Iris pigment epithelial cell (primary cell): Measurements from ENCODE around the gene KLHL2.
"Not testable (repeated sequence)": the region's sequence is repeated elsewhere in the genome, so short reads cannot be mapped to it uniquely, and the experiment has no call there.

Experiments
- DNase-seq: peaks from one replicate; pipeline ENCODE4 v3.0.0-alpha.2; 2011; ENCODE audit warnings: low read depth

Gene KLHL2

DNA sequence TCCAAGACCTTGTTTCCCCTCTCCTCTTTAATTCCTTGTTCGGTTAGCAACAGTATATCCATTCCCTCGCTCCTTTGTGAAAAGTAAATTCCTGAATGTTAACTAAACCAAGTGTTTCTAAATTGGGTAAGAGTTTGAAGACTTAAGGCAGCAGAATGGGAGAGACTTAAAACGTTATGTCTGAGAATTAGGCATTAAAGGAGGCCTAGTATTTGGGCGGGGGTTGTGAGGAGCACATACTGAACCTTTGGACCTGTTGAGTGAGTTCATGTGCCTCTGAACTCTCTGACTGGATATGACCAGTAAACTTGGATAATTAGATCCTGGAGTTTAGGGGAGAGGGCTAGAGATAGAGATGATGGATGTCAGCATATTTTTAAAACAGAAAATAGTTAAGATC, 121.3 kb downstream of the KLHL2 start:
- DNase-seq = no peak

DNA sequence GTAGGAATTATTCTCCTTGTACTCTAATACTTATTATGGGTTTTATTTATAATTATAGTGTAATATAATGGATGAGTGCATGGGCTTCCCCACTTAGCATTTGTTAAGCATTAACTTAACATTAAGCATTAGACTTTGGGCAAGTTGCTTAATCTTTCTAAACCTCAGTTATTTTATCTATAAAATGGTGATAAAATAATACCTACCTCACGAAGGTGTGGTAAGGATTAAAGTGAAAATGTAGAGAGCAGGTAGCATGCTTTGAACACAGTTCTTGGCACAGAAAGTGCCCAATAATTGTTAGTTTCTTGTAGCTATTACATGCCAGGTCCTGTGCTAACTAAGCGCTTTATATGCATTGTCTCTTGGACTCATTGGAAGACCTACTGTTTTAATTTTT, 122.7 kb downstream of the KLHL2 start:
- no peak for DNase-seq

DNA sequence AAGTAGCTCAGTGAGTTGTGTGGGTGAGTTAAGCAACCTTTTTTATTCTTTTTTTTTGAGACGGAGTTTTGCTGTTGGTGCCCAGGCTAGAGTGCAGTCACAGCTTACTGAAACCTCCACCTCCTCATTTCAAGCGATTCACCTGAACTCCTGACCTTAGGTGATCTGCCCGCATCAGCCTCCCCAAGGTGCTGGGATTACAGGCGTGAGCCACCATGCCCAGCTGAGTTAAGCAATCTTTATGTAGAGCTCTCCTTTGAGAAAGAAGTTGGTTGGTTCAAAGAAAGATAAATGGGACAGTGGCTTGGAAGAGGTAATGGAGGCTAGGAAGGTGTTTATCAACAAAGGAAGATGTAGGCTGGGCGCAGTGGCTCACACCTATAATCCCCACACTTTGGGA, 123.3 kb downstream of the KLHL2 start:
- no peak for DNase-seq

DNA sequence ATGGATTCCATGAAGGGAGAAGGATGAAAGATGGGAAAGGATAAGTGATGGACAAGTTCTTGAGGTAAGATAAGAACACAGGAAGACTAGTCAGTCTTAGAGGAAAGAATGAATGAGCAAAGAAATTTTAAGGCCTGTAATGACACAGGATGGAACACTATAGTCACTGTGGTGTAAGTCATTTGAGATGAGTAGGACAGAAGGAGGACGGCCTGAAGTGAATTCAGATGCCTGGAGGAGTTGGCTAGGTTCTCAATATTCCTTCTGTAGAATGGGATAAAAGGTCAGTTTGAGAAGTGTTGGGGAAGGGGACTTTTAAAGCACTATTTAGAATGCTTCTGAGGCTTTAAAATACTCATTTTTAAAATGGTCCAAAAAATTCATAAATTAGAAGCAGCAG, 124.0 kb downstream of the KLHL2 start:
- DNase-seq = no peak

GRCh38 chr4:165331823-165332222, 124.5 kb downstream of the KLHL2 start:
- no peak for DNase-seq

- no peak for DNase-seq
Measured at GRCh38 chr4:165332502-165332901, 125.1 kb downstream of the KLHL2 start.

DNA sequence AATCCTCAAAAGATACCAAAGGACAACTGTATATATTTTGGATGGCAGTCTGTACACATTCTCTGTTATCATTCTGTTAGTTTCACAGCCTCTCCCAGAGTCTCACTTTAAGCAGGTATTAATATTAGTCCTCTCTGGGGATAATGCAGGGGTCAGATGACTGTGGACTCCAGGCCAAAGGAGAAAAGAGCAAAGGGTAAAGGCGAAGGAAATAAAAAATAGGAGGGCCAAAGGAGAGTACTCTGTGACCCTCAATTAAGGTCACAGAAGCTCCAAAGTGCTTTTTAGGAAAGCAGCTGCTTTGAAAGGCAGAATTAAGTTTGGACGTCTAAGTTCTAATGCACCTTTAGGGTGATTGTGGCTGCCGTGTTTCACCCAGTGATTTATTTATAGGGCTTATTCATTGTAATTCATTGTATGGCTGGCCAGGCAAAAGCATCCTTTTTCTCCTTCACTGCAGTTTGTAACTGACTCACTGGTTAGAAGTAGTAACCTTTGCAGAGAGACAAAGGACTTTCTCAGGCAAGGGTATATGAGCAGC, 127.9 kb downstream of the KLHL2 start:
- no peak for DNase-seq

DNA sequence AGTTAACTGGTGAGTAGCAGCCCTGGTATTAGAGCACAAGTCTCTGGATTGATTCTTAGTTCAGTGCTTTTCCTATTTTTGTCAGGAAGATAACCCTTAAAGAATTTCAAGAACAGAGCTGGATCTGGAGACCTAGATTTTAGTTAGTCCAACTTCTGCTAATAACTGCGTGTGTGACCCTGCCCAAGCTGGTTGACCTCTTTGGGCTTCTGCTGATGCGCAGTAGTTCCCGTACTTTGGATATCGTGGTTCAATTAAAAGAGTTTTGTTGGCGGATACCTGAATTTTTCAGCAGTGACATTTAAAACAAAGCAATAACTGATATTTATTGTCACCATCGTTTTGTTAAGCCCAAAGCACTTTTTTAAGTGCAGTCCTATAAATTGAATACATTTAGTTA, 129.4 kb downstream of the KLHL2 start:
- DNase-seq = no peak

DNA sequence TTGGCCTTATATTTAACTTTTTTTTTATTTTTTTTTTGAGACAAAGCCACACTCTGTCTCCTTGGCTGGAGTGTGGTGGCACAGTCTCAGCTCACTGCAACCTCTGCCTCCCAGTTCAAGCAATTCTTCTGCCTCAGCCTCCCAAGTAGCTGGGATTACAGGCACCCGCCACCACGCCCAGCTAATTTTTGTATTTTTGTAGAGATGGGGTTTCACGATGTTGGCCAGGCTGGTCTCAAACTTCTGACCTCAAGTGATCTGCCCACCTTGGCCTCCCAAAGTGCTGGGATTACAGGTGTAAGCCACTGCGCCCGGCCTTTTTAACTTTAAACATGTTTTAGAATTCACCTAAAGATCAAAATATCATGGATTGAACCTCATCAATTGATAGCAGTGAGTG, 135.0 kb downstream of the KLHL2 start:
- DNase-seq = not testable (repeated sequence)

DNA sequence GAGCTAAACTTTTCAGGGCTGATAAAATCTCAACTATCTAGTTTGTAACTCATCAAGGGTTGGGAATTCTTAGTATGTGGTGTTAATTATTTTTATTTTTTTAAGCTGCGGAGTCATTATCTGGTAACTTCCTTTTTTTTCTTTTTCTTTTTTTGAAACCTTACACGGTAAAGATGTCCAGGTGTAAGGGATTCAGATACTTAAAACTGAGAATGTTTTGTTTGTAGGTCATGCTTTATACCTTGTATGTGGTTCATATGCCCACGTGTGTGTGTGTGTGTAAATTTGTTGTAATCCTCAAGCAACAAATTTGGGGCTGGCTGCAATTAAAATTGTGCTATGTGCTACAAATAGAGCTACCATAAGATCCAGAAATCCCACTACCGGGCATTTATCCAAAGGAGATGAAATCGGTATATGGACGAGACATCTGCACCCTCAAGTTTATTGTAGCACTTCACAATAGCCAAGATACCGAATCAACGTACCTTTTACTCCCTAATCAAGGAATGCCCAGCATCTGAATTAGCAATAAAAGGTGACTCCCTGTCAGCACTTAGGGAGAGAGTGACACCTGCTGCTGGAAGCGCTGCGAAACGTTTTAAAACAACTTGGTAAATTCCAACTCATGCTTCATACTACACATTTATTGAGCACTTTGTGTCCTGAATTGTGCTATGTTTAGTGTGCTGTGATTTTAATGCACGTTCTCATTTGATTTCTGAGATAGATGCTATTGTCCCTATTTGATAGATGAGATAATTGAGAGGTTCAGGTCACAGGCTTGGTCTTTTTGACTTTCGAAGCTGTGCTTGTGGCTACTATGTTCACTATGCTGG, 136.2 kb downstream of the KLHL2 start:
- no peak for DNase-seq

DNA sequence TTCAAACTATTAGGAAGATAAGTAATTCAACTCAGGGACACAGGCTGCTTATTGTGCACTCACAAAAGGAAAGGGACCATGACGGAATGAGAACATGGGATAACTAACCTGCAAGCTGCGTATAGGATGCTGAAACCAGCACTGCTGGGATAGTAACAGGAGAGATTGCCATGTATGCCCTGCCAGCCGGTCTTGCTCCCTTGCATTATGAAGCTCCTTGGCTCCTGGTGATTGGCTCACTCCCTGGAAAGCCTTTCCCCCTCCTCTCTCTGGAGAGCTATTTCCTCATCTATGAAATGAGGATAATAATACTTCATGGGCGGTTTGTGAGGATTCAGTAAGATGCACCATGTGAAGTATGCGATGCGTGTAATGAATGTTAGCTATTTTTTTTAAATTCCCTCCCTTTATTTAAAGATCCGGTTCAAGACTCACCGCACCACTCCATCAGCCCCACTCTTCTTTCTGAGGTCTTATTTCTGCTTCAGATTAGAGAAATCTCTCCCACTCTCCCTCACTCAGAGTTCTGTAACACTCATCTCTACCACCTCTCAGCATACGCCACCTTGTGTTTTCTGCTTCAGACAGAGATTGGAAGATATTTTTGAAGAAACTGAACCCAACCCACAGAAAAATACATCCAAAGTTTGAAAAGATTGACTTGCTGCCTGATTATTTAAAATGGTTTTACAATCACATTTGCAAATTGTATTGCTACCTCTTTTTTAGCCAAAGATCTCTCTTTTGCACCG, 138.5 kb downstream of the KLHL2 start:
- no peak for DNase-seq

DNA sequence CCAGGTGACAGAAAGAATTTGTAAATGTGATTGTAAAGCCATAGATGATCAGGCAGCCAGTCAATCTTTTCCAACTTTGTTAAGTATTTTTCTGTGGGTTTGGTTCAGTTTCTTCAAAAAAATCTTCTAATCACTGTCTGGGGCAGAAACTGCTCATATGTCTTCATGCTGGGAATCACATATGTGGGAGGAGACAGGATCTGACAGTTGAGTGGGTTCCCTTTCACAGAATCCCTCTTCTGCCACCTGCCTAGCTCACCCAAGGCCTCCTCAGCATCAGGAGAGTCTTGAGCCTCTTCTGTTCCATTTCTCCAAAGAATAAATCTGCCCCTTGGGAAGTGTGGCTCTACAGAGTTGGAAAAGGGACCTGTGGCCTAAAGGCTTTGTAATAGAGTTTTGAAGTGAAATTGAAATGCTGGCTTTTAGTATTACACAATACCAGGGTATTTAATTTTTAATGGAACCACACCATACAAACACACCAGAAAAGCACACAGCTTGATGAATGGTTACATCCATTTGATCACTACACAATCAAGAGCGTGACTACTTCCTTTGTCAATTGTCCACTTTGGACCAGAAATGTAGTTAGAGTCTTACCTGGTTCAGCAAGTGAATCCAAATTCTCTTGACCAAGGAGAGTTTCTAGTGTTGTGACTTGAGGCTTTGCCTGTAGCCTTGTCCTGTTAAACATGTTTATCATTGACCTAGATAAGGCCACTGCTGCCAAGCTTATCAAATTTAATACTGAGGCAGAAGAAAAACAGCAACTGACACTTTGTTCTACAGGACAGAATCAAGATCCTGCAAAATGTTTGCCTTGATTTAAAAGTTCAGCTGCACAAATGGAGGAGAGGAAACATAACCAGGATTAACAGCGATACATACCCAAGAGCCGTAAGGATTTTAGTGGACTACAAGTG, 140.5 kb downstream of the KLHL2 start:
- DNase-seq = no peak

- DNase-seq = no peak
Measured at GRCh38 chr4:165351359-165352130, 144.2 kb downstream of the KLHL2 start.

DNA sequence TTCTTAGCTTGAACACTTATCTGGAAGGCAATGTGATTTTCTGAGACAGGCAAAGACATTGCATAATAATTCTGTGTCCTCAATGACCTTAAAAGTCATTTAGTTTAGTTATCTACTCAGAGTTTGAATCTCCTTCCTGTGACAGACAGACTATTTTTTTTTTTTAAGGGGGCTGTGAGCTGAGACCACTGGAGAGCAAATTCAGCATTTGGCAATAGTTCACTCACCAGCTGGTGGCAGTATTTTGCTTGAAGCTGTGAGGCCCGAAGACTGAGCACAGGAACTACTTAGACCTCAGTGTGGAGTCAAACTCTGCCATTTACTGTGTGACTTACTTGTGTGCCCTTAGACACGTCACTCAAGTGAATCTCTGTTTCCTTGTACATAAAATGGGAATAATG, 148.5 kb downstream of the KLHL2 start:
- DNase-seq = peak; percentile 37

GRCh38 chr4:165359506-165359905, 152.1 kb downstream of the KLHL2 start:
- DNase-seq = peak; percentile 49

GRCh38 chr4:165360041-165360695, 152.8 kb downstream of the KLHL2 start:
- peak; percentile 54 for DNase-seq

DNA sequence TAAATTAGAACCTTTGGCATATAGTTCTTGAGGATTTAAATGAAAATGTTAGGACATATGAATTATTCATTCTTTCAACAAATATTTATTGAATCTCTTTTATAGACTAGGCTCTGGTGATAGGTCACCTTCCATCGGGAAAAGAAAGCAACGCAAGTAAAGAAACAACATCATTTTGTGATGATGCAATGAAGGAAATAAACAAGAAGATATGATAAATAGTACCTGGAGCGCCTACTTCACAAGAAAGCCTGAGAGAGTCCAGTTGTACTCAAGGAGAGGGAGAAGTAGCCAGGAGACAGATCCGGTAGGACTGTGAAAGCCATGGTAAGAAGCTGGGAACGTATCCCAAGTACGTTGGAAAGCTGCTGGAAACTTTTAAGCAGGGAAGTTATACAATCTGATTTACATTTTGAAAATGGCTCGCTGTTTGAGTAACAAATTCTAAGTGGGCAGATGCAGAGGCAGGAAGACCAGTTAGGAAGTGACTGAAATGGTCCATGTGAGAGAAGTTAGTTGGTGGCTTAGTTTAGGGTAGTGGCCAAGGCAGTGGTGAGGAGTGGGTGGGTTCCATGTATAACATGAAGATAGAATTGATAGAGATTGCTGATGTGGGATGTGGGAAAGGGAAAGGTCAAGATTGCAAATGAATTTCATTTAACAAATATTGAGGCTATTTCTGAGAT, 153.8 kb downstream of the KLHL2 start:
- no peak for DNase-seq

GRCh38 chr4:165361810-165362209, 154.4 kb downstream of the KLHL2 start:
- DNase-seq = no peak

- DNase-seq = no peak
Measured at GRCh38 chr4:165364452-165365080, 157.2 kb downstream of the KLHL2 start.

DNA sequence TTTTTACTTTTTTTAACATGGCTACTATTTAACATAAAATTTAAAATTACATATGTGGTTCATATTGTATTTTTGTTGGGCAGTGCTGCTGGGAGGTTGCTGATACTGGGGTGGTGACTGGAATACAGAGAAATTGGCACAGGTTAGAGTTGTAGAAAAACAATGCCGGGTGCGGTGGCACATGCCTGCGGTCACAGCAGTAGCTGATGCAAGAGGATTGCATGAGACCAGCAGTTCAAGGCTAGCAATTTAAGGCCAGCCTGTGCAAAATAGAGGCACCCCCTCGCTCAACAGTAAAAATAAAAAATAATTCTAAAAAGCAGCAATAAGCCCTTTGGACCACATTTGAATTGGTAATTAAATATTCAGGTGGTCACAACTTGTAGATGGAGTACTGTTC, 159.7 kb downstream of the KLHL2 start:
- no peak for DNase-seq
